ENCODE measurements around the gene AP1B1.
A peak's percentile ranks its signal among the peaks of the same experiment; 100 is the strongest.

AP1B1 gene

DNA sequence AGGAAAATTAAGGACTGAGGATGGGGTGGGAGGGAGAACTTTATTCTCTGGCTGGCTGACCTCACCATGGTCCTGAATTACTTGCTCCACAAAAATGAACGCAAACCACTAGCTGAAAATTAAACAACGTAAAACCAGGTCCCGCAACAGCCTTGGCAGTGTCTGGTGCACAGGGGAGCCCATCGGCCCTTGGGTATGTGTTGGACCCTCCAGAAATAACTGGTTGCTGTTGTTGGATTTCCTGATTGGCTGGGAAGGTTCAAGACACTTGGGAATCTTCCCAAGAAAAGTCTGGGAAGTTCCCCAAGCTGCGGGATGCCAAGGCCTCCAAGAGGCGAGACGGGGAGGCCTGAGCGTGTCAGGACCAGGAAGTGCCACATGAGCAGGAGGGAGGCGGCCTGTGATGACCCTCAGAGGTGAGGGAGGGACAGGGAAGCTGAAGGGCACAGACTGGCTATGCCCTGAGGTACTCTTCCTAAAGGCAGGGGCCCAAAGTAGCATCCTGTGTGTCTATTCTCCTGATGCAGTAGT lies 62.5 kb downstream of the AP1B1 start:
- H3K4me1 ChIP-seq (ENCODE audit: insufficient read depth, poor library complexity, severe bottlenecking), result no peaks in the 10 kb centered on the region
- H3K27me3 ChIP-seq (ENCODE audit: insufficient read depth, poor library complexity, severe bottlenecking), result no peaks in the 10 kb centered on the region
- ATAC-seq (ENCODE audit: low read depth), result no peak
- DNase-seq (ENCODE audit: low spot score), result no peak
- TF ChIP-seq, protein P1, sequence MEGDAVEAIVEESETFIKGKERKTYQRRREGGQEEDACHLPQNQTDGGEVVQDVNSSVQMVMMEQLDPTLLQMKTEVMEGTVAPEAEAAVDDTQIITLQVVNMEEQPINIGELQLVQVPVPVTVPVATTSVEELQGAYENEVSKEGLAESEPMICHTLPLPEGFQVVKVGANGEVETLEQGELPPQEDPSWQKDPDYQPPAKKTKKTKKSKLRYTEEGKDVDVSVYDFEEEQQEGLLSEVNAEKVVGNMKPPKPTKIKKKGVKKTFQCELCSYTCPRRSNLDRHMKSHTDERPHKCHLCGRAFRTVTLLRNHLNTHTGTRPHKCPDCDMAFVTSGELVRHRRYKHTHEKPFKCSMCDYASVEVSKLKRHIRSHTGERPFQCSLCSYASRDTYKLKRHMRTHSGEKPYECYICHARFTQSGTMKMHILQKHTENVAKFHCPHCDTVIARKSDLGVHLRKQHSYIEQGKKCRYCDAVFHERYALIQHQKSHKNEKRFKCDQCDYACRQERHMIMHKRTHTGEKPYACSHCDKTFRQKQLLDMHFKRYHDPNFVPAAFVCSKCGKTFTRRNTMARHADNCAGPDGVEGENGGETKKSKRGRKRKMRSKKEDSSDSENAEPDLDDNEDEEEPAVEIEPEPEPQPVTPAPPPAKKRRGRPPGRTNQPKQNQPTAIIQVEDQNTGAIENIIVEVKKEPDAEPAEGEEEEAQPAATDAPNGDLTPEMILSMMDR (IDR thresholded peaks at IDR 0.05; ENCODE audit: poor library complexity, severe bottlenecking), result no peak
- no peak overlapping the region for H3K4me3 ChIP-seq (ENCODE audit: severe bottlenecking)
- H3K27ac ChIP-seq (ENCODE audit: poor library complexity, severe bottlenecking), result no peak overlapping the region
- no peaks in the 10 kb centered on the region for H3K9me3 ChIP-seq (ENCODE audit: severe bottlenecking)
- no peaks in the 10 kb centered on the region for H3K36me3 ChIP-seq (ENCODE audit: low read depth)

DNA sequence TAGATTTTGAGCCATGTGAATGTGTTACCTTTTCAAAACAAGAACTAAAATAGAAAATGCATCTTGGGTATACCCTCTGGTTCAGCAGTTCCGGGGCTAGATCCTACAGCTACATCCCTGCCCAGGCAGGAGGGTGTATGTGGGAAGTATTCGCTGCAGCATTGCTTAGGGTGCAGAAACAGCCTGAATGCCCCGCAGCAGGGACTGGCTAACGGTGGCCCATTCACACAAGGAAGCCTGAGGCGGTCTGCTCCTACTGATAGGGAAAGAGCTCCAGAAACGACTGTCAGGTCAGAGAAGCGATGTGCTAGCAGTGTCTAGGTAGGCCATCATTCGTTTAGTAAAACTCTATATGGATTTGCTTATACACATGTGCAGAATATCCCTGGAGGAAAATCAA lies 63.0 kb downstream of the AP1B1 start:
- Histone ChIP-seq H3K36me3 (ENCODE audit: low read depth) (no peaks in the 10 kb centered on the region), H3K4me1 (ENCODE audit: insufficient read depth, poor library complexity, severe bottlenecking) (no peaks in the 10 kb centered on the region), H3K4me3 (ENCODE audit: severe bottlenecking) (no peak overlapping the region), H3K9me3 (ENCODE audit: severe bottlenecking) (no peaks in the 10 kb centered on the region), H3K27ac (ENCODE audit: poor library complexity, severe bottlenecking) (no peak overlapping the region), H3K27me3 (ENCODE audit: insufficient read depth, poor library complexity, severe bottlenecking) (no peaks in the 10 kb centered on the region)
- DNase-seq (ENCODE audit: low spot score), result no peak
- TF ChIP-seq, protein P1 (IDR thresholded peaks at IDR 0.05; ENCODE audit: poor library complexity, severe bottlenecking), result no peak
- ATAC-seq (ENCODE audit: low read depth), result no peak

DNA sequence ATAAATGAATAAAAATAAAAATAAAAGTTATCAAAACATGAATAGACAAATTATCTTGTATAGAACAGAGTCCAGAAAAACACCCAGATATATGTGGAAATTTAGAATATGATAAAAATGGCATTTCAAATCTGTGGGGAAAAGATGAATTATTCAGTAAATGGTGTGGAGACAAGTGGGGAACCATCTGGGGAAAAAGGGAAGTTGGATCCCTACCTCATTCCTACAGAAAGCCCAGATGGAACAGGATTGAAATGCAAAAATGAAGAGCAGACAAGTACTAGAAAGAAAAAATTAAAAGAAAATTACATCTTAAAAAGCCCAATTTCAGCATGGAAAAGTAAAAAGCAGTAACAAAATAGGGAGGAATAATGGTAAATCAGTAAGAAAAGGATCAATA lies 64.7 kb downstream of the AP1B1 start:
- ATAC-seq (ENCODE audit: low read depth) (no peak), DNase-seq (ENCODE audit: low spot score) (no peak)
- H3K4me1 ChIP-seq (ENCODE audit: insufficient read depth, poor library complexity, severe bottlenecking), result no peaks in the 10 kb centered on the region
- H3K9me3 ChIP-seq (ENCODE audit: severe bottlenecking), result no peaks in the 10 kb centered on the region
- no peaks in the 10 kb centered on the region for H3K27me3 ChIP-seq (ENCODE audit: insufficient read depth, poor library complexity, severe bottlenecking)
- H3K4me3 ChIP-seq (ENCODE audit: severe bottlenecking), result no peak overlapping the region
- no peaks in the 10 kb centered on the region for H3K36me3 ChIP-seq (ENCODE audit: low read depth)
- TF ChIP-seq, protein P1 (IDR thresholded peaks at IDR 0.05; ENCODE audit: poor library complexity, severe bottlenecking), result no peak
- no peak overlapping the region for H3K27ac ChIP-seq (ENCODE audit: poor library complexity, severe bottlenecking)

DNA sequence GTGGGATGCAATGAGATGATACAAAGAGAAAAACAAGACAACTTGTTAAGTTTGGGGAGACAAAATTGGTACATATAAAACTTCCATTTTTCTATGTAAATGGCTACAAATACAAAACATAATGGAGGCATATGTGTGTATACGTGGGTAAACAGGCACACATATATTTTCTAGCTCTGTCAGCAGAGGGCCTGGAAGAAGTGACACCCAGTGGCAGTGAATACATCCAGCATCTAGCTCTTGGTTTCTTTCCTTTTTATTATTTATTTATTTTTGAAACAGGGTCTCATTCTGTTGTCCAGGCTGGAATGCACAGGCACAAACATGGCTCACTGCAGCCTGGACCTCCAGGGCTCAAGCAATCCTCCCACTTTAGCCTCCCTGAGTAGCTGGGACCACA lies 67.8 kb downstream of the AP1B1 start:
- Histone ChIP-seq H3K9me3 (ENCODE audit: severe bottlenecking) (no peaks in the 10 kb centered on the region), H3K4me3 (ENCODE audit: severe bottlenecking) (no peak overlapping the region), H3K4me1 (ENCODE audit: insufficient read depth, poor library complexity, severe bottlenecking) (no peaks in the 10 kb centered on the region), H3K27ac (ENCODE audit: poor library complexity, severe bottlenecking) (no peak overlapping the region), H3K27me3 (ENCODE audit: insufficient read depth, poor library complexity, severe bottlenecking) (peaks cover 10% of the 10 kb centered on the region), H3K36me3 (ENCODE audit: low read depth) (no peaks in the 10 kb centered on the region)
- DNase-seq (ENCODE audit: low spot score) (no peak), ATAC-seq (ENCODE audit: low read depth) (peak; percentile 47; the same call in 1 of the 3 replicates)
- TF ChIP-seq, protein P1 (IDR thresholded peaks at IDR 0.05; ENCODE audit: poor library complexity, severe bottlenecking), result peak; percentile 36

DNA sequence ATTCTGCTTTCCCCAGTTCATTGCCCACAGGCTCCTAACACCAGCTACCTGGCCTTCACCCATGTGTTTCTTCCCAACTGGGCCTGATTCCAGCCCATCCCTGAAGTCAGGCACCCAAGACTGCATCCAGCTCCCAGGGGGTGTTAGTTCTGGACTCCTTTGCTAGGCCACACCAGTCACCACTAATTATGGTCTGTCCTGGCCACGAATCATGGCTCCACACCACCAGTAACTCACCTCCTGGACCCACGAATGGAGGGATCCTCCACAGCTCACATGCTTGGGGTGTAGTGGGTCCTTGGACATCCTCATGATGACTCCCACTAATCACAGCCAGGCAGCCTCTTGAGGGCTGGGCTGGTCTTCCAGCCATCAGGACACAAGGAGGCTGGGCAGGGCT lies 69.3 kb downstream of the AP1B1 start:
- Histone ChIP-seq H3K4me1 (ENCODE audit: insufficient read depth, poor library complexity, severe bottlenecking) (no peaks in the 10 kb centered on the region), H3K27me3 (ENCODE audit: insufficient read depth, poor library complexity, severe bottlenecking) (peaks cover 20% of the 10 kb centered on the region), H3K27ac (ENCODE audit: poor library complexity, severe bottlenecking) (no peak overlapping the region), H3K36me3 (ENCODE audit: low read depth) (no peaks in the 10 kb centered on the region), H3K9me3 (ENCODE audit: severe bottlenecking) (no peaks in the 10 kb centered on the region), H3K4me3 (ENCODE audit: severe bottlenecking) (no peak overlapping the region)
- TF ChIP-seq, protein P1 (IDR thresholded peaks at IDR 0.05; ENCODE audit: poor library complexity, severe bottlenecking), result no peak
- ATAC-seq (ENCODE audit: low read depth) (no peak), DNase-seq (ENCODE audit: low spot score) (no peak)
